NCI-H748 (cell line): ENCODE results near the gene RASSF7.

Source experiments
- DNase-seq: peaks from one replicate; lab custom pipeline; 2025; ENCODE audit not compliant: unreplicated experiment; lab: John Stamatoyannopoulos, UW

The RASSF7 gene

GRCh38 chr11:532527-532985 is 28.2 kb upstream of the RASSF7 start:
- DNase-seq, result no peak

GRCh38 chr11:532986-533585 is 27.7 kb upstream of the RASSF7 start:
- DNase-seq, result no peak

- DNase-seq, result no peak
These were observed 27.0 kb upstream of the RASSF7 start for GRCh38 chr11:533586-534395.

GRCh38 chr11:534396-535209 is 26.2 kb upstream of the RASSF7 start:
- peak; percentile 52 for DNase-seq

GRCh38 chr11:535210-535518 is 25.6 kb upstream of the RASSF7 start:
- DNase-seq, result no peak

- DNase-seq, result peak; percentile 95
These were observed 25.0 kb upstream of the RASSF7 start, which contains the start of gene HRAS for GRCh38 chr11:535519-536454. TSS of gene HRAS (minus strand) at chr11:535576.

GRCh38 chr11:536841-537621 is 23.7 kb upstream of the RASSF7 start, which contains the start of gene LRRC56:
TSS of gene LRRC56 (plus strand) at chr11:537527. CDS start at chr11:540685, 3,158 bp downstream.
- DNase-seq, result peak; percentile 94

GRCh38 chr11:537622-538430 is 22.9 kb upstream of the RASSF7 start:
- DNase-seq, result no peak

- DNase-seq, result no peak
These were observed 22.2 kb upstream of the RASSF7 start for GRCh38 chr11:538431-539051.

GRCh38 chr11:539971-540481 is 20.7 kb upstream of the RASSF7 start:
- no peak for DNase-seq

GRCh38 chr11:540583-541432 is 20.0 kb upstream of the RASSF7 start:
- DNase-seq, result no peak

- DNase-seq, result no peak
These were observed 19.3 kb upstream of the RASSF7 start for GRCh38 chr11:541433-541885.

GRCh38 chr11:544817-545166 is 16.0 kb upstream of the RASSF7 start:
- DNase-seq, result no peak

GRCh38 chr11:545171-545570 is 15.6 kb upstream of the RASSF7 start:
- DNase-seq, result no peak

- DNase-seq, result no peak
These were observed 11.8 kb upstream of the RASSF7 start for GRCh38 chr11:548700-549603.

GRCh38 chr11:550021-550745 is 10.6 kb upstream of the RASSF7 start:
- no peak for DNase-seq
